Activated CD8-positive, alpha-beta memory T cell treated with anti-CD3 and anti-CD28 coated beads for 36 hours (primary cell): Measurements from ENCODE around the gene SORCS2. TPM values are rescaled to one million over a fixed set of nuclear protein-coding genes. Genes with fewer than 3 reads are reported as not detected.

ENCODE experiments used
- CTCF ChIA-PET: fragments of 350-600 bp; sonication (Branson Sonifier 250); formaldehyde crosslinking; loops from one replicate; lab custom pipeline; 2021; ENCODE audit warnings: antibody characterized with exemption; lab: Charles Lee
- POLR2A ChIA-PET: fragments of 350-600 bp; sonication (Branson Sonifier 250); formaldehyde crosslinking; loops from one replicate; lab custom pipeline; 2021; ENCODE audit warnings: antibody characterized with exemption; lab: Charles Lee
- total RNA-seq, 2 experiments: library from RNA; stranded (reverse); gene quantifications; one replicate each; pipeline ENCODE4 v1.2.3, GENCODE V29; 2021

The SORCS2 gene
- total RNA-seq, 2 experiments from 2014 or later, result not detected

DNA sequence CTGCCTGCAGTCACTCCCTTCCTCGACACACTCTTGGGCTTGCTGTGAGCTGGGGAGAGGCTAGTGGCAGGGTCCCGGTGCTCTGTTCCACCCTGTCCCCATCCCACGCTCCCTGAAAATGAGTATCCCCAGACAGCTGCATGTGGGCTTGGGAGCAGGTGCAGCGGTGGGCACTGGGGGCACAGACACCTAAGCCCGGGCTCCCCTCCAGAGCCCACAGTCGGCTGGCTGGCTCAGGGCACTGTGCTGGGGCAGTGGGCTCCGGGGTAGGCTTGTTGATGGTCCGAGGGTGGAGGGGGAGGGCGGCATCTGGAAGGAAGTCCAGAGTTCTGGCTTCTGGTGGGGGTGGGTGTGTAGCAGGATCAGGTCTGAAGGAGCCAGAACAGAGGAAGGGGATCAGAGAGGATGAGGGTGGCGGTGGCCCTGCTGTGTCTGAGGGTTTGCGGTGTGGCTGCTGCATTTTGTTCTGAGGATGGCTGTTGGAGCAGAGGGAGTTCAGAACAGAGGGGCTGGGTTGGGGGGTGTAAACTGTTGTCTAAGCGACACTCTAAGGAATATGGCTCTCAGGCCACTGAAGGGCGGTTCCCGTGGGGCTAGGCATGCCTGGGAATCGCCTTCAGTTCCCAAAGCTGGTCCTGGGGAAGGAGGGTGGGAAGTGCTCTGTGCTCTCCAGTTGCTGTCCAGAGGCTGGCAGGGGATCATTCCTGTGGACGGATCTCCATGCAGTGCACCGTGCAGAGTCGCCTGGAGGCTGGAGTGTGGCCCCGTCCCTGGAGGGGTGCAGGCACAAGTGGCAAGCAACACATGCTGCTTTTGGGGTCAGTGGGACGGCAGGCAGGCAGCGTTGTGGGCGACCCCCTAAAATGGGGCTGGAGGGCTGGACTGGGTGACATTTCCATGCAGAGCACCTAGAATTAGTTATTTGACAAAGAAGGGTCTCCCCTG lies 114.0 kb downstream of the SORCS2 start:
- ChIA-PET CTCF (no interaction called here), POLR2A (no interaction called here)

DNA sequence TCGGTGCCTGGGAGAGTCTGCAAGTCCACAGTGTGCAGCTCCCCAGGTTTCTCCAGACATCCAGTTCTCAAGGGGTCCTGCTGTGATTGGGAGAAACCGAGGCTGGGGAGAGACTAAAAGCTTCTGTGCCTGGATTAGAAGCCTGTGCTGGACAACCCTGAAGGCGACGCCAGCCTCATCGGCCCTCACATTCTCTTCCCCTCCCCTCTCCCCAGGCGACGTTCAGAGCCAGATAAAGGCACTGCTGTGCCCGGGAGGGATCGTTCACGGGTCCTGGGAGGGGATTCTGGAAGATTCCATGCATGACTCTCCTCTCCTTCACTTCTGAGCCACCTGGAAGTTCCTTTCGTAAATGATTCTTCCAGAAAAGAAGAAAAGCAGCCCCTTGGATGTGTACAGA lies 114.6 kb downstream of the SORCS2 start:
- CTCF ChIA-PET, result no interaction called here
- POLR2A ChIA-PET, result no interaction called here

DNA sequence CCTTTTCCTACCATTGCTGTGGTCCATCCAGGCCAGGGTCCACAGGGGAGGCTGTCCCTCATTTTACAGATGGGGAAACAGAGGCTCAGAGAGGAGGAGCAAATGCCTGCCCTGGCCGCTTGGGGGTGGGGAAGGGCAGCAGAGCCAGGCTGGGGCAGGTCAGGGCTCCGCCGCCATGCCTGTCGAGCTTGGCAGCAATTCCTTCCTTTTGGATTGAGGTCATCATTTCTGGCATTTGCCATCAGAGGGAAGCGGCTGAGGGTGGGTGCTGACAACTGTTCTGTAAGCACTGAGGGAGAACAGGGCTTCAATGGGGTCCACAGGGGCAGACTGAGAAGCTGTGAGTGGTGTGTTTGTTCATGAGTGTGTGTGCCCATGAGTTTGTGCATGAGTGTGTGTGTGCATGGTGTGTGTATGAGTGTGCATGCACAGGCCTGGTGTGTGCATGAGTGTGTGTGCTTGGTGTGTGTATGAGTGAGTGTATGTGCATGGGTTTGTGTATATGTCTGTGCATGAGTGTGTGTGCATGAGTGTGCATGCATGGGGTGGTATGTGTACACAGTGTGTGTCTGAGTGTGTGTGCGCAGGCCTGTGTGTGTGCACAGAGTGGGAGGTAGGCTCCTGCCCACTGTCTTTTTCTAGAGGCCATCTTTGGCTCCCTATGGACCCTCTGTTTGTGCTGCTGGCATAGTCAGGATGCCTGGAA lies 115.2 kb downstream of the SORCS2 start:
- CTCF ChIA-PET, result no interaction called here
- POLR2A ChIA-PET, result no interaction called here

DNA sequence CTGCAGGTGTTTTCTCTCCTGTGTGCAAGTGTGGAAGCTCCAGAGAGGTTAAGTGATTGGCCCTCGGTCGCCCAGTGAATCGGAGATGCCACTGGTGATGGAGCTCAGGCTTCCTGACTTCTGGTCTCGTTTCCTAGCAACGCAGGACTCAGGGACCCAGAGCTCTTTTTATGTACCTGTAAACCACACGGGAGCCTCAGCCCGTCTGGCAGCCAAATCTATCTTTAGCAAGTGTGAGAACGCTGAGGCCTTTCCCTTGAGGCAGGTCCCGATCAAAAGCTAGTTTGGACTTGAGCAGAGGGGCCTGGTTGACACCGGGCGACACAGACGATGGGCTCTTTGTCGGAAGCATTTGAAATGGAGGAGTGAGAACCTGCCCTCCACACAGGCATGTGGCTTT lies 116.8 kb downstream of the SORCS2 start:
- CTCF ChIA-PET, result no interaction called here
- POLR2A ChIA-PET, result no interaction called here

DNA sequence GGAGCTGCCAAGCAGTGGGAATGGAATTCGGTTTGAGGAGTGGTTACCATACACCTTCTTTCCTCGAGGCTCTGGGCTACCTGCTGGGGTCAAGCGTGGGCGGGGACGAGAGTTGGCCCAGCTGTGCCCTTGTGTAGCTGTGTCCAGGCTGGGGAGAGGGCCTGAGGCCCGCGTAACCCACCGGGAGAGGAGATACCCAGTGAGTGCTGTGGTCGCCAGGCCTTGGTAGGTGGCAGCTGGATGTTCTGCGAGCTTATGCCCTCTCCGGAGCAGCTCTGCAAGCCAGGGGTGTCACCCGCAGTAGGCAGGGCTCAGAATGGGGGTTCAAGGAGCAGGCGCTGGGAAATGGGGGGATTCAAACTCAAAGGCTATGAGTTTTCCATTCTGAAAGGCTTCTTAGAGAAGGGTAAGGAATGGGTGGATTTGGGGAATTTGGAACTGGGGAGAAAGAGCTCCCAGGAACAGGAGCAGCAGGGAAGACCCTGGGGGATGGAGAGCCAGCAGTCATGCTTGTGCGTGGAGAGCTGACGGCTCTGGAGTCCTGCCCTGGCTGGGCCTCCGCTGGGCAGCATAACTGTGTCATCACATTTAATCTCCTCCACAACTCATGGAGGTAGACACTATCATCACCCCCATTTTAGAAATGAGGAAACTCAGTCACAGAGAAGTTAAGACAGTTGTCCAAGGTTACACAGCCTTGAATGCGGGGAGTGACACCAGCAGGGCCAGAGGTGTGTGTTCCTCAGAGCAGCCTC lies 117.5 kb downstream of the SORCS2 start:
- ChIA-PET POLR2A (no interaction called here), CTCF (no interaction called here)

DNA sequence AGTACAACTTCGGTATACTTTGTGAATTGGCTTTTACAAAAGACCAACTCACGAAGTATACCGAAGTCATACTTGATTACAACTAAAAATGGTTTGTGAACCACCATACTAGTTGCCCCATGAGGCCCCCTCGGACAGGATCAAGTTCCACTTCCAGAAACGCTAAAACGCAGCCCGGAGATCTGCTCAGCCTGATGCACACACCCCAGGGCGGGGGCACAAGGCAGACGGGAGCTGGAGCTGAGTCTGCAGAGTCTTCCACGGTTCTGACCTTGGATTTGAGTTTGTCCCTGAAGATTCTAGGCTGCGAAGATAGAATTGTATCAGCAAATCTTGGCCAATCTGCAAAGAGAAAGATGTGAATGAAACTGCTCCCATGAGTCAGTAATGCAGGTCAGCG lies 118.1 kb downstream of the SORCS2 start:
- ChIA-PET POLR2A (no interaction called here), CTCF (no interaction called here)

DNA sequence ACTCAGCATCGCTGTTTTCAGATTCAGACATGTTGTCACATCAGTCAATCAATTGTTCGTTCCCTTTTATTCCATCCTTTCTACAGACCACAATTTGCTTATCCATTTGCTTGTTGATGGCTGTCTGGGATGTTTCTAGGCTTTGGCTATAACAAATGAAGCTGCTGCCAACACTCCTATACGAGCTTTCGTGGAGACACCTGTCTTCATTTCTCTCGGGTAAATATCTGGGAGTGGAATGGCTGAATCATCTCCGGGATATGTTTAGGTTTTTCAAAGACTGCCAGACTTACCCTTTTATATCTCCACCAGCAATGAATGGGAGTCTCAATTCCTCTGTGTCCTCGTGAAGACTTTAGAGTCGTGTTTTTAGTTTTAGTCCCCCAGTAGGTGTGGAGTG lies 118.9 kb downstream of the SORCS2 start:
- POLR2A ChIA-PET, result no interaction called here
- CTCF ChIA-PET, result no interaction called here

DNA sequence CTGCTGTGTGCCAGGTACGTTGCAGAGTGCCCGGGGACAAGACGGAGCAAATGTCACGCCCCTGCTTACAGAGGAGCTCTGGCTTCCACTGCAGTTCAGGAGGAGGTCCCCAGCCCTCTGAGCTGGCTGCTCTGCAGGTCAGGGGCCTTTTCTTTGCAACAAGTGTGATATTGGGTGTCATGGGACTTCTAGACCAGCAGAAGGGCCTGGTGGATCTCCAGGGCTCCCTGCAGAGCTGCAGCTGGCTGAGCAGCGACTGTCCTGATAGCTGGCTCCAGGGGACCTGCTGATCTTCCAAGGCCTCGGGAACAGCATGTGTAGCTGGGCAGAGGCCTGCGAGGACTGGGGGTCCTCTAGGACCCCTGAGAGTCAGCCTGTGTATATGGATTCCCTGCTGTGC lies 120.4 kb downstream of the SORCS2 start:
- ChIA-PET POLR2A (no interaction called here), CTCF (no interaction called here)

DNA sequence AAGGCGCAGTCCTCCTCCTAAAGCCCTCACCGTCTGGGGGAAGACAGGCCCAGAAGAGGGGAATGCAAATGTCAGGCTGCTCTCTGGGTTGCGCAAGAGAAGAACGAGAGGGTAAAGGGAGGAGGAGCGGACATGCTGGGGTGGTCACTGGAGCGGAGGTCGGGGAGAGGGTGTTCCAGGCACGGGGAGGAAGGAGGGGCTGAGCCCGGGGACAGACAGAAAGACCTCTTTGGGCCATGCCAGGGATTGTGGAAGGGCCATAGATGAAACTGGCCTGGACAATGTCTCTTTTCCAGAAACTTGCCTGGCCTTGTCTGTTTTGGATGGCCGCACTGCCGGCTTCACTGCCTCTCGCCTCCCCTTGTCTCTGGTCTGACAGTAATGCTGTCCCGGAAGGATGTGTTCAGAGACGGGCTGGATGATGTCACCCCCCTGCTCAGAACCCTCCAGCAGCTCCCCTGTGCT lies 121.0 kb downstream of the SORCS2 start:
- CTCF ChIA-PET, result no interaction called here
- POLR2A ChIA-PET, result no interaction called here

DNA sequence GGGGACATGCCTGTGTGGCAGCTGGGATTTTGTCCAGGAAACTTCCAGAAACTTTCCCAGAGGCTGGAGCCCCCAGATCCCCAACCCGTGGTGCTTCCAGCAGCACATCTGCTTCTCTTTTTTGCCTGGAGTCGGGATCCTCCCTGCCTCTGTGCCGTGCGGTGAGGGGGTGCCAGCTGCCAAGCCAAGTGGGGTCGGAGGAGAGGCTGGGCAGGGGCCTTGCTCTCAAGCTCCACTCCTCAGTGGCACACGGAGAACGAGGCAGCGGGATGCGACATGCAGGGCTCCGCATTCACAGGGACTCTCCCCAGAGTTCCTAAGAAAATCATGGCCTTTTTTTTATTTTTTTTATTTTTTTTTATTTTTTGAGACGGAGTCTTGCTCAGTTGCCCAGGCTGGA lies 121.7 kb downstream of the SORCS2 start:
- ChIA-PET CTCF (no interaction called here), POLR2A (no interaction called here)

DNA sequence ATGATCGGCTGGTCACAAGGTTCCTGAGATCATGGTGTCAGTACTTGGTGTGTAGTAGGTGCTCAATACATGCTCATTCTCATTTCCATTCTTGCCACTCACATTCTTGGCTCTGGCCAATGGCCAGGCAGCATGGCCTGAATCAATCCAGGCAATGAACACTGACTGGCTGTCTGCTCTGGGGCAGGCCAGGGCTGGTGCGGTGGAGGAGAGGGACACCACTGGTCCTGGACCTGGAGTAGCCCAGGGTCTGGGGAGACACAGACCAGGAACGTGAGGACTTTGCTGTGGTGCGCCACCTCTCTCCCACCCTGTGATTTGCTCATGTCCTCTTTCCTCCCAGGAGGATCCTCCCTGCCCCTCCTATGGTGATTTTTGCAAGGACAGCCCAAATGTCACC lies 122.9 kb downstream of the SORCS2 start:
- CTCF ChIA-PET, result no interaction called here
- POLR2A ChIA-PET, result no interaction called here

DNA sequence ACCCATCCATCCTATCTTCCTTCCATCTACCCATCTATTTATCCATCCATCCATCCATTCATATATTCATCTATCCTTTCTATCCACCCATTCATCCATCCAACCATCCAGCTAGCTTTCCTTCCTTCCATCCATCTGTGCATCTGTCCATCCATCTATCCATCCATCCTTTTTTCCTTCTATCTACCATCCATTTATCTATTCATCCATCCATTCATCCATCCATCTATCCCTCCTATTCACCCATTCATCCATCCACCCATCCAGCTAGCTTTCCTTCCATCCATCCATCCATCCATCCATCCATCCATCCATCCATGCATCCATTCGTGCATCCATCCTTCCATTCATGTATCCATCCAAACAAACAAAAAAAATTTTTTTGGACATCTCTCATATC lies 123.6 kb downstream of the SORCS2 start:
- CTCF ChIA-PET, result no interaction called here
- POLR2A ChIA-PET, result no interaction called here

DNA sequence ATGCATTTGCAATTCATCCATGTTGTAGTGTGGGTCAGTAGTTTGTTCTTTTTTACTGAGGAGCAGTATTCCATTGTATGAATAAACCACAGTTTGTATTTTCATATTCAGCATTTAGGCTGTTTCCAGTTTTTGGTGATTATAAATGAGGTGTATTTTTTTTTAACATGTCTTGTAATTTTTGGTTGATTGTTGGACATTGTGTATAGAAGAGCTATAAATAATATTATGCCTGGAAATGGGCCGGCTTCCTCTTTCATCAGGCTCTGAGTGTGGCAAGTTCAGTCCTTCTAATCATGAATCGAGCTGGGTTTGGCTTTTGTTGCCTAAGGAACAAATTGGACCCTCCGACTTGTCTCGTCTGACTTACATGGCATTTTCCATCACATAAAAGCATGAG lies 126.7 kb downstream of the SORCS2 start:
- ChIA-PET POLR2A (no interaction called here), CTCF (no interaction called here)

DNA sequence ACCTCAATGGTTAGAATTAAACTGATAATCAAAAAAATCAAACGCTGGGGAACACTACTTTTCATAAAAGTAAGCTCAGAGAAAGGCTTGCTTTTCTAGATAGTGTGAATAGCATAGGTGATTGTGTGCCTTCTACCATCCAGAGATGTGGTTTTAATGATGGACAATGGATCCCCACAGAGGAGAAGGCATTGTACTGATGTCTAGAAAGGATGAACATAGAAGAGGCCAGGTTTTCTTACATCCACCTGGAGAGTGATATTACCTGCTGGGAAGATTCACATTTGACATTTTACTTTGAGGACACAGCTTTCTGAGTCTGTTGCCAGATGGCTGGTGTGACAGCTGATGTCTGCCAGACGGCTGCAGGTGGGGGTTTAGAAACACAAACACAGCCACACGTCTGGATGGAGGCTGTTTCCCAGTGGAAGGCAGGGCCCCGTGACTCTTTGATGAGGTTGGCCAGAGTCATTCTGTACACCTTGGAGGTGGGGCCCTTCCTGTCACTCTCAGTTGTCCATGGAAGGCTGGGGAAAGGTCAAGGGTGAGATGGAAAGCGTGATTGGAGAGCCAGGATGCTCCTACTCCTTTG lies 128.0 kb downstream of the SORCS2 start:
- ChIA-PET CTCF (no interaction called here), POLR2A (no interaction called here)

DNA sequence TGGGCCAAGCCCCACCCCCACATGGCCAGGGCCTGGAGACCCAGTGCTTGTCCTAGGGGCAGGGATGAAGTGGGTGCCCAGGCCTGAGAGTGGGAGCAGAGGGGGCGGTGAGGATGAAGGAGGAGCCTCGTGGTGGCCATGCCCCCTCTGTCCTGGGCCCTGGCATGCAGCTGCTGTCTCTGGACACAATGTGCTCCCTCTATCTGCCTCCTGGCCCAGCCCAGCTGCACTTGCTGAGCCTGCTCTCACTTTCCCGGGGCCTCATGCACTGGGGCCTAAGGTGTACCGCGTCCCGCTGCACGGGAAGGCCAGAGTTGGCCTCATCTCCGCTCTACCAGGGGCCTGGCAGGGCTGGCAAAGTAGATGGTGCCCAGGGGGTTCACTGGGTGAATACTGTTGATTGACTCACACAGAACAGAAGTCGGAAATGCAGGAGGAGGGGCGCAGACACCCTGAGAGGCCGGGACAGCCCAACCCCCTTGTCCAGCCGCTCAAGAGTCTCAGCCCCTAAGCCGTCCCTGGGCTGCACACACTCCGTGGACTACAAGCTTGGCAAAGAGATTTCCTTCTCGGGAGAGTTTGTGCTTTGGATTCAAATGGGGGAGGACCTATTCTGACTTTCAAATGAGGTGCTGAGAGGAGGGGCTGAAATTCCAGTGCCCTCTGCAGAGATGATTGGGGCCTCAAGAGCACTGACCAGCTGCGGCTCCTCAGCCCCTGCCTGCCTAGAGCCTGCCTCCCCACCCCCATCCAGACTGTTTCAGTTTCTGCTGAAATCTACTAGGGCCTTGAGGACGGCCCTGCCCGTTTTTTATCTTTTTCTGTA lies 130.0 kb downstream of the SORCS2 start:
- ChIA-PET POLR2A (no interaction called here), CTCF (no interaction called here)

DNA sequence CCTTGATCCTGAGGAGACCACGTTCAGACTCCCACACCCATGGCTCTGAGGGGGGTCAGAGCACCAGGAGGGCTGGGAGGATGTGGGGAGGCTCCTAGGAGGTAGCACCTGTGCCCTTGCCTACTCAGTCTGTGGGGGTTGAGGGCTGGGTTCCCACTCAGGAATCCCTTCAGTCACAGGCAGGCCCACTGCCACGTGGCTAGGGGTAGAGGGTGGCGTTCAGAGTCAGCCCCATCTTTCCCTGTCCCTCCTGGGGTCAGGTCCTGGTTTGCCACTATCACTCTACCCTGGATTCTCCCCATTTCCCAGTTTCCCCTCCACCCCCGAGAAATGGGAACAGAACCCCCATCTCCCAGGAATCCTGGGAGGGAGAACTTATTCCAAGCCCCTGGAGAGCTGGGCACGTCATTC lies 131.1 kb downstream of the SORCS2 start:
- CTCF ChIA-PET, result no interaction called here
- POLR2A ChIA-PET, result no interaction called here

DNA sequence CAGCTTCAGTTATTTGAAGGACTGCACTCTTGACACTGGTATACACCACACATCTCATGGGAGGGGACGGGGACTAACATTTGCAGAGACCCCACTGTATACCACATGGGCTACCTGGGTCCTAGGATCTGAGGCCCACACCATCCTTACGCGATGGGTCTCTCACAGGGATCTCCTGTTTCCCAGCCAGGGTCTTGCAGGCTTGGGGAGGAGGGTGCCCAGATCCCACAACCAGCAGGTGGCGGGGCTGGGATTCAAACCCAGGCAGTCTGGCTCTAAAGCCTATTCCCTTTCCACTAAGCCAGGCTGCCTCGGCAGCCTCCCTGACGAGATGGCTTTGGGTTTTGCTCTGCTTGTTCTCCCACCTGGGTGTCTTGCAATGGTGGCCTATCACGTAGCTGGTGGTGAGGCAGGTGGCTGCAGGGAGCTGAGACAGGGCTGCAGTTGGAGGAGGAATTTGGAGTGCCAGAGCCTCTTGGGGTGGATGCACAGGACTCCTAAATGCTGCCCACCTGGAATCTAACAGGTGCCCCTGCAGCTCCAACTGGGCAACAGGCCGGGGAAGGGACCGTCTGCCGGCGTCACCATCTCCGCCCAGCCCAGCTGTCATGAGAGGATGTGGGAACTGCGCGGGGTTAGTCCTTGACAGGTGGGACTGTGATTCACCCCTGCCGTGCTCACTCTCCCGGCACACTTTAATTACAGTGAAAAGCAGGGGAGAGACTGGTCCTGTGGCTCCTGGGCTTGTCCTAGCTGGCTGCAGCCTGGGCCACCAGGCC lies 131.7 kb downstream of the SORCS2 start:
- CTCF ChIA-PET, result interaction anchor here (1.7 kb wide), 1 partner anchor 11 kb away, joined by 5 read pairs; no protein-coding TSS in a partner anchor
- POLR2A ChIA-PET, result no interaction called here

DNA sequence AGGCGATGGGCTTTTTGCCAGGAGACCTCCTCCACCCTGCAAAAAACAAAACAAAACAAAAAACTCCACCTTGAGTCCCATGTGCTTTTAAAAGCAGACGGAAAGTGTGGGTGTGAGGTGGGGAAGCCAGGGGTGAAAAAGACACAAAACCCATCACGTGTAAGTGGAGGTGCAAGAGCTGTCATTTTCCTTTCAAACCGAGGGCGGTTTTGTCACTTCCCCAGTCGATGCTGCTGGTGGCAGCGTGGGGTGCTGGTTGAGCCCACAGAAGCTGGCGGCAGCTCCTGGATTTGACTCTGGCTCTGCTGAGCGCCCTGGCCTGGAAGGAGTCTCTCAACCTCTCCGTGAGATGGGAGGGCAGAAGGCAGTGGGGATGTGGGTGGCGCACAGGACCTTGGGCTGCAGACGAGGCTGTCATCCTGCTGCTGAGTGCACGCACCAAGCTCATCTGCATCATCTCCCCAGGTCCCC lies 132.3 kb downstream of the SORCS2 start:
- POLR2A ChIA-PET, result no interaction called here
- CTCF ChIA-PET, result interaction anchor here (1.7 kb wide), 1 partner anchor 10 kb away, joined by 5 read pairs; no protein-coding TSS in a partner anchor
